Hepatocyte (in vitro differentiated cells): ENCODE measurements around the gene EIF5A2.

Source experiments
- CTCF ChIP-seq: fragments of 200-600 bp; sonication (generic); IDR thresholded peaks from 2 replicates; pipeline ENCODE4 v1.5.1; 2016; ENCODE audit warnings: antibody characterized with exemption, mild to moderate bottlenecking; ENCODE audit not compliant: poor library complexity
- EZH2 ChIP-seq: fragments of 200-600 bp; sonication (generic); IDR thresholded peaks from 2 replicates; pipeline ENCODE4 v1.6.1; 2016; ENCODE audit warnings: antibody characterized with exemption, mild to moderate bottlenecking, borderline replicate concordance
- EZH2phosphoT487 ChIP-seq: fragments of 200-600 bp; sonication (generic); IDR thresholded peaks from one replicate; pipeline ENCODE4 v1.6.1; 2018; ENCODE audit warnings: antibody characterized with exemption, mild to moderate bottlenecking, low read depth, moderate library complexity; ENCODE audit not compliant: unreplicated experiment, severe bottlenecking

DNA sequence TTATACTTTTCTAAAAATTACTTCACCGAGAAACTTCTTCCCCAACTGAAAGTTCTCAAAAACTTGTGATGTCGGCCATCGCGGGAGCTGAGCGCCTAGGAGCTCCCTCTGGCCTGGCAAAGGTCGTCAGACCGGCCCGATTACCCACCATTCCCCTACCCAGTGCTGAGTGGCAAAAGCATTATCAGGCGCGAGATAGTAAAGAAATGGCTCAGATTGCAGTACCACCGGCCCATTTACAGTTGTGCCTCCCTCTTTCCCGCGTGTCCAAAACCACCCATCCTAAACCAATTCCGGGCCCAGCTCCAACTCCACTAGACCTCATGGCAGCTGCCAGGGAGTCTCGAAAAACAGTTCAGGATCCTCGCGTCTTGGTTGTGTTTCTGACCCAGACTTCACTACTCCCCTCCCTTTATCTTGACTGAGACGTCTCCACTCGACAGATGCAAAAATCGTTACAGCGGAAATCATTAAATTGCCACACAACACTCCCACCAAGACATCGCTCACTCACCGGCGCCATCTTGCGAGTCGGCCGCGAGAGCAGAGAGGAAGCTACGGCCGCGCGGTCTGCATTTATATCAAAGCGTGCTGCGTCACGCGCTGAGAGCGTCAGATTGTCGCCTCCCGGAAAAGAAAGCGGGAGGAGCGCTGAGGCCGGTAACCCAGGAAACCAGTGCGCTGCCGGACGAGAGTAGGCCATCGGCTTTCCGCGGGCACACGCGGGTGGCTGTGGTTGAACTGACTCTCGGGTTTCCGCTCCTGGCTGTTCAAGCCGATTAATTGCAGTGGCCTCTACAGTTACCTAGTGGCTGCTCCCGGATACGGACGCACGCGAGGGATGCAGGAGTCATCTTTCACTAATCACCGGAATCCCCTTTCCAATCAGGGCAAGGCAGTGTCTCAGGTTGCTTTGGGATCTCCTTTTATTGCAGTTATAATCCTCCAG lies 38.5 kb downstream of the EIF5A2 start, which contains the start of gene RPL22L1:
- TF ChIP-seq EZH2 (no peak), CTCF (peak; percentile 30), EZH2phosphoT487 (no peak)
